ENCODE data around the gene RTCB.
A peak's percentile ranks its signal among the peaks of the same experiment; 100 is the strongest.

RTCB gene

DNA sequence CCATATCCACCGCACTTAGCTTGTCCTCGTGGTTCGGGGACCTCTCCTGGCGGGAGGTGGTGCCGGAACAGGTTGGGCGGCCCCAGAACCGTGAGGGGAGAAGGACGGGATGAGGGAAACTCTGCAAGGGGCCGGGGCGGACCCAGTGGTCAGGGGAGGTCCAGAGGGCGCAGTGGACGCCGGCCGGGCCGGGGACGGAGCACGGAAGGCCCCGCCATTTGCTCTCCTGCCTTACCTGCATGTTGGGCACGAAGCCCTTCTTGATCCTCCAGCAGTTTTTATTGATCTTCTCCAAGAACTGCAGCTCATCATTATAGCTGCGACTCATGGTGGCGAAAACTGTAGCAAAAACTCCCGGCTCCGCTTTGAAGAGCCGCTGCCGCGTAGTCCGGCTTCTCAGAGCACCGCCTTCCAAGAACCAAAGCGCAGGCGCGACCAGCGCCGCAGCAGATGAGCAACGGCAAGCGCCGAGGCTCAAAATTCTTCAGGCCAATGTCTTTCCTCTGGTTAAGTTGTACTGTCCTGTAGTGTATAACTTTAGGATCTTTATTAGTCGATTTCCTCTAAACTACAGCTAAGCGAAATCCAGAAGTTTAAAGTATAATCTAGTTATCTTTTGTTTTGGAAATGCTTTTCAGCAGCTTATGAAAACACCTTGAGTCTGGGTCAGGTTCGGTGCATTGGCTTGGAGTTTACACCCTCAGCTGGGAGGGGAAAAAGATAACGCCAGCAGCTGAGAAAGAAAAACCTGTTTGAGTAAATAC lies at the start of gene RTCB:
TSS of gene RTCB (minus strand) at position 419 of the 764 bp plus-strand sequence. CDS start at position 328, 91 bp downstream.
- peak; percentile 94 to 95 for DNase-seq

DNA sequence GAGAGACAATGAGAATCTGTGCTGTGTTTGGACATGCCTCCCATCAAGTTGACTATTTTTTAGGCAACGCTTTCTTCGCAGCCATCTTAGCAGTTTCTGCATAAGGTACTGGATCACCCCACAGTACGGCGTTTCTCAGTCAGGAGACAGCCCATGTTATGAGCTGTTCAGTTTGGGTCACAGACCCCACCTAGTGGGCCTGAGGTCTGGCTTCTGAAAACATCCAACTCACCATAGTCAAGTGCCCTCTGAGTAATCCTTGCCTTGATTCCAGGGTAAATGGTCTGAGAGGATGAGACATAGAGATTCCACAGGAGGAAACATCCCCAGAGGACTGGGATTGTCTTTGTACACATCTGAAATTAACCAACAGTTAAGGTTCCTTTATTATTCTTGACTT lies 45.0 kb upstream of the RTCB start:
- no peak for DNase-seq

DNA sequence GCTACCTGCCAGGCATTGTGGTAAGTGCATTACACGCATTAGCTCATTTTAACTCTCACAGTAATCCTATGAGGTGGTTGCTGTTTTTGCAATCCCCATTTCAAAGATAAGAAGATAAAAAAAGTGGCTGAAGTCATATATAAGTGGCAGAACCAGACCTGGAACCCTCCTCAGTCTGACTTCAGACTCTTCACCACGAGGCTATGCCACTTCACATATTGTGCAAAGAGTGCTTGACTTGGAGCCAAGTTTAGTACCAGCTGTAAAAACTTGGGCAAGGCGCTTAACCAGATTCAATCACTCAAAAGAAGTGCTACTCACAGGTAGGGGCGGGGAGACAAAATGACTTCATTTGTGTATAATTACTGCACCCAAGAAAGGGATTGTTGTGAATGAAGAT lies 36.9 kb upstream of the RTCB start:
- DNase-seq, result no peak

DNA sequence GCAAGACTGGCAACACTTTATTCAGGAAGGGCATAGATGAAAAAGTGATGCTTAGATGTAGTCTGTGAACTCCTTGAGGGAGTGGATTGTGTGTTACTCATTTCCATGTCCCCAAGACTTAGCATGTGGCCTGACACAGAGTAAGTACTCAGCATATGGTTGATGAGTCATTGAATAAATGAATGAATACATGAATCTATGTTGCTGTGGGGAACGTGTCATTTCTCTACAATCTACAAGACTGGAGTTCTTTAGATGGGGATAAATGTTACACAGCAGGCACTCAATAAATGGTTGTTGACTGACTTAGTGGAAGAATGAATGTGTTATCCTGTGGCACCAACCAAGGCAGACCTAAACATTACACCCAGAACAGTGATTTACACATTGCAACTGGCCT lies 34.3 kb upstream of the RTCB start:
- DNase-seq, result no peak

DNA sequence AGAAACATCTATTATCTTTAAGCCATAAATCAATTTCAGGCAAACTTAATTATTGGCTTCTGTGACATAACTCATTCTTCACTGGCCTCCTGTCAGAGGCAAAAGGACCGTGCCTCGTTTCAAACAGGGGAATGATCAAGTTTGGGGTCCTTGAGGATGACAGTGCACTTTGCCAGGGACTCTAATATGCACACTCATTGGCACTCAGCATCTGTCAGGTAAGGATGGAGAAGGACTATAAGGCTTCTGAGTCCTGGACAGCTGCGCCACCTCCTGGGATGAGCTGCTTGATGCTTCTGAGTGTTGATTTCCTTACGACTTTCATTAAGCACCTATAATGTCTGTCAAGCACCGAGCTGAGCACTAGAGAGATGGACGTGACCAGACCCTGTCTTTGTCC lies 32.0 kb upstream of the RTCB start:
- no peak for DNase-seq

DNA sequence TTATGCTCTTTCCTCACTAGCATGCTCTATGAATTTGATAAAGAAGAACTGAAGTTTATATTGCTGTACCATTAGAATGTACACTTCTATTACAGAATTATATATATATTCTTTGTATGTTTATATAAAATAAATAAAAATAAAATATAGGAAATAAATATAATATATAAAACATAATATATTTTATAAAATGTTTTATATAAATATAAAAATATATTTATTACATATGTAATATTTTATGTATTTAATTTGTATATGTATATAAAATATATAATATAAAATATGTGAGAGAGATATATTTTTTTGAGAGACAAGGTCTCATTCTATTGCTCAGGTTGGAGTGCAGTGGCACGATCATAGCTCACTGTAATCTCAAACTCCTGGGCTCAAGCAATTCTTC lies 18.3 kb upstream of the RTCB start:
- DNase-seq, result no peak

DNA sequence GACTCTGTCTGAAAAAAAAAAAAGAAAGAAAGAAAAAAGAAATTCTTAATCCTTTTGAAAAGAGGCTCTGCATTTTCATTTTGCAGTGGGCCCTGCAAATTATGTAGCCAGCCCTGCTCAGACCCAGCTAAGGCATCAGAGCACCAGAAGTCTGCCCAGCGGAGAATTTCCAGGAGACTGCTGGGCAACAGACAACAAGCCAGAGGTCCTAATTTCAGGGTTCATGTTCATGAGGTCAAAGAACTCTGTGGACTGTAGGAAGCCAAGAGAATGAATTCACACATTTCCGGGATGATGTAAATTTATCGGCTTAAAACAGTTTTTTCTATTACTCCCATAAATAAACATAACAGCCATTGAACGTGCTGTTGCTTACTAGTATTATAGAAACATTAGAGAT lies 14.8 kb upstream of the RTCB start:
- DNase-seq, result no peak

DNA sequence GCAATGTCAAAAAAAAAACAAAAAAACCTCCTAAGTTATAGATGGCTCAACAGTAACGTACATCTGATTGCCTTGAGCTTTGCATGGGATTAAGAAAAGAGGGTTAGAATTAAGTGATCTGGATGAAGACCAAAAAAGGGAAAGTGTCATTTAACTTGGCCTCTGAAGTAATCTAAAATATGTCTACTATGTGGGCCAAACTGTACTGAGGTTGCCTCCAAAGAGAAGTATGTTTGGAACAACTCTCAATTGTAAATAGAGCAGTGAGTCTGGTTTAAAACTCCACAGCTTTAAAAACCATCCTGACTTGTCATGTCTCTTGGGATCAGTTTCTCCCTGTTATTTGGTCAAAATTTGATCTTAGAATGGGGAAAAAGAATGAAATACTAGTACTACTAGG lies 11.6 kb upstream of the RTCB start:
- no peak for DNase-seq

DNA sequence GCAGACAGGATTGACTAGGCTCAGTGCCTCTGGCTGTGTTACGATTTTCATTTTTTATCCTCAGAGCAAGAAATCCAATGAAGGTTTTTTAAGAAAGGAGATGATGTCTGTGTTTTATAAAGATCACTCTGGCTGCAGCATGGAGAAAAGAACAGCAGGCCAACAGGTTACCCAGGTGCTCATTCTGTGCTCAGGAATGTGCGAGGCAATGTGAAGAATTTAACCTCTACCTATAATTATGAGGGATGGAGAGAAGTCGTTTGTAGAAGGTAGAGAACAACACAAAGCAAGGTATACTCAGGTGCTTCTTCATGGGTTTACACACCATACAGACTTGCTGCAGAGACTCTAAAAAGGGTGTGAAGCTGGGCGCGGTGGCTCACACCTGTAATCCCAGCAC lies 10.0 kb upstream of the RTCB start:
- DNase-seq, result no peak

DNA sequence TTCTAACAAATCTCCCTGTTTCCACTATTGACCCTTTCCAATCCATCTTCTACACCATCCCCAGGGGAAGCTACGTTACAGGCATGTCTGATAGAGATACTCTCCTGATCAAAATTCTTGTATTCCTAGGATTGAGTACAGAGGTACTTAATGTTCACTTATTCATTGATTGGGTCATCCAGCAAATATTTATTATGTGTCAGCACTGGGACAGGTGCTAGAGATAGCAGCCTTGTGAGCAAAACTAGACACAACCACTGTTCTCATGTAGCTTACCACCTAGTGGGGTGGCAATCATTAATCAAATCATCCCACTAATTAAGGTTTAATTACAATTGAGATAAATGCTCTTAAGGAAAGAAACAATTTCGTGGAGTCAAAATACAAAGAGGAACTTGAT lies 9.4 kb upstream of the RTCB start:
- no peak for DNase-seq

DNA sequence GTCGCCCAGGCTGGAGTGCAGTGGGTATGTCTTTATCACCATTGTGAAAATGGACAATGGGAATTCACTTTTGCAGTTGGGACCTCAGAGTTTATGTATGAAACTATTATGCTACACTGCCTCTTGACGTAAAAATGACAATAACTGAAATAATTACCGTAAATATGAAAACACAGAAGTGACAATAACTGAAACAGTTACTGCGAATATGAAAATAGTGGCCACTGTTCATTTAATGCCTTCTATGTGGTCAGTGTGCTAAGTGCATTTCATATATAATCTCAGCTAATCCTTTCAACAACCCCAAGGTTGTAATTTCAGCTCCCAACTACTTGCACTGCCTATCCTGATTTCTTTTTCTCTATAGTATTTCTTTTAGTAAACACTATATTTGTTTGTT lies 5.9 kb upstream of the RTCB start:
- DNase-seq, result no peak

DNA sequence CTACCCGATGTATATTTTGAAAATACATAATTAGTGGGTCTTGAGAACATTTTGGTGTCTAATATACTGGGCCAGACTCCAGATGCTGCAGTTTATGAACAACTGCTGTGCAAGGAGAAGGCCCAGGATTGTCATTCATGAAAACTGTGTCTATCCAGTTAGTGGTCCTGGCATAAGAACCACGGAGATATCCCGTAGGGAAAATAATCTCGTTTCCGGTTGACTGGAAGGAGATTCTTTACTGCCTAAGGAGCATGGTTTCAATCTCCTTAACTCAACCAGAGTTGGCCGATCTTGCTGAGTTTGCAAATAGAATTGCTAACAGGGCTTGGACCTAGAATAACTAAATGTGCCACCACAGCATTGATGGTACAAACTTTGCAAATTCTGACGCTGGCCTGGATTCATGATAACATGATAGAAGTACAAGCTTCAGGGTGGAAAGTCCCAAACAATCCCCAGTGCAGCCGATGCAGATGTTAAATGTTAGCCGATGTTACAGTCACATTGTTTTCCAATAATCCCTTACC lies 4.6 kb upstream of the RTCB start:
- DNase-seq, result no peak

DNA sequence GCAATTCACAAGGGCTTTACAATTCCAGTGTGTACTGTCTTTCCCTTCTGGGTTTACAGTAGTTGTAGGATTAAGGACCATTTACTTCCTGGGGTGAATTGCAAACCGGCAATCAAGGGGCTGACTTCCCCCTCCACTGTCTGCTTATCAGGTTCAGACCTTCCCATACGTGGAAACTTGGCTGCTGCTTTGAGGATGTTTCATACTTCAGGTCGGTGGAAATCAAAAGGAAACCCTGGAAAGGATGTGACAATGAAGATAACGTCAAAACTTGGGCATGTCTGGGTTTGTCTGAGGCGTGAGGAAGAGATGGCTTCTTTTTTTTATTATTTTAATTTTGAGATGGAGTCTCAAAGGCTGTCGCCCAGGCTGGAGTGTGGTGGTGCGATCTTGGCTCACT lies 2.1 kb upstream of the RTCB start:
- no peak for DNase-seq

DNA sequence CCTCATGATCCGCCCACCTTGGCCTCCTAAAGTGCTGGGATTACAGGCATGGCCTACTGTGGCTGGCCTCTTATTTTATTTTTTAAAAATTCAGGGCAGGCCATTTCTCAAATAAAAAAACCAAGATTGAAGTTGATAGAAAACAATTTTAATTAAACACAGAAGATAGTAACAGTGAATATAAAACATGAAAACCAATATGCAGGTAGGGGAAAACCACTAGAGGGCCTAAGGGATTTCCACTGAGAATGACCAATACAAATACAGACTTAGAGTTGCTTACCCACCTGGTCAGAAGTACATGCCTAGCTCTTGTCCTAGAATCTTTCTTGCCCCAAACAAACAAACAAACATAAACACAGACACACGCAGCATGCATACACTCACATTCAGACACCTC lies 1.7 kb upstream of the RTCB start:
- DNase-seq, result no peak

DNA sequence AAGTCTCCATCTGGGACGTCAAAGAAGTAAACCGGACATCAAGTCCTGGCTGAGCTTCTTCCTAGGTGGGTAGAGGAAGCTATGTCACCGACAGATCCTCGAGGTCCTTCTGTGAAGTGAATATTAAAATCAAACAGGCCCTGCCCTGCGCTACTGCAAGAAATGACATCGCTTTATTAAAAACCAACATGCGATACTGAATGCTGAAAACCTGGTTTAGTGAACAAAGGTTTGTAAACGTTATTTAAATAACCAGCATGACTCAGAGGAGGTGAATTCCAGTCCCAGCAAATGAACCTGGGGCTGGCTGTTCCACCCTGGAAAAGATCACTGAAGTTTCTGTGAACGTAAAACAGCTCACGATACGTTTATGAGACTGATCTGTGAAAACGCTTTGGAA lies 645 bp downstream of the RTCB start:
- peak; percentile 16 to 21 for DNase-seq

DNA sequence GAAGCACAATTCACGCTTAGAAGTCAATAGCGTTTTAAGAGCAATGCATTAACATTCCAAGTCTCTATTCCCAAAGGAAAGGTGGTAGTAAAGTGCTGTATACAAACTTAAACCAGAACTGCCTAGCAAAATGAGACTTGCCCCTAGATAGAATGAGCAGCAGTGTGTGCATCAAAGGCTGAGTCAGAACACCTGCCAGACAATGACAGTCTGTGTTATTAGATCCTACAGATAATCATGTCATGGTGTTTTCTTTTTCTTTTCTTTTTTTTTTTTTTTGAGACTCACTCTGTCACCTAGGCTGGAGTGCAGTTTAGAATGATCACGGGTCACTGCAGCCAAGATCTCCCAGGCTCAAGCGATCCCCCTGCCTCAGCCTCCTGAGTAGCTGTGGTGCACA lies 1.6 kb downstream of the RTCB start:
- DNase-seq, result no peak

DNA sequence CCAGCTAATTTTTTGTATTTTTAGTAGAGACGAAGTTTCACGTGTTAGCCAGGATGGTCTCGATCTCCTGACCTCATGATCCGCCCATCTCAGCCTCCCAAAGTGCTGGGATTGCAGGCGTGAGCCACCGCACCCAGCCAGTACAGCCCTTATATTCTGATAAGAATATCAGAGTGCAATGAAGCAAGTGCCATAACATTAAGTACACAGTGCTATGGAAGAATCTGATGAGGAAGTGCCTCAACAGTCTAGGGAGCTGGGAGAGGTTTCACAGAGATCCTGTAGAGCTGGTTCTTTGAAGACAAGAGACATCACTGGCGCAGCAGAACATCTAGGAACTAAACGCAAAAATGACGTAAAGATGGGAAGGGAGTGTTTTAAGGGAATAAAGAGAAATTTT lies 2.1 kb downstream of the RTCB start:
- no peak for DNase-seq

DNA sequence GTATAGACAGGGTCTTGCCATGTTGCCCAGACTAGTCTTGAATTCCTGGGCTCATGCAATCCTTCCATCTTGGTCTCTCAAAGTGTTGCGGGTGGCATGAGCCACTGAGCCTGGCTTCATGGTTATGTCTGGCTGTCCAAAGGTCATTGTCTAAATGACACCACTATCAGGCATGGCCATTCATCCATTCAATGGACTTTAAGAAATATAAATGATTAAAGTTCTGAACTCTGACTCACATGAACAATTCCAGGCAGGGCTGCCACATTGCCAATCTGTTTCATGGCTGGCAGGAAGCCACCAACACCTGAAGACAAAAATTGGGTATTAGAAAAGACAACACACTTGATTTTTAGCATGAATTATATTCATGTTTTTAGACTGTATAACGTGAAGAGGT lies 4.1 kb downstream of the RTCB start:
- DNase-seq, result no peak

DNA sequence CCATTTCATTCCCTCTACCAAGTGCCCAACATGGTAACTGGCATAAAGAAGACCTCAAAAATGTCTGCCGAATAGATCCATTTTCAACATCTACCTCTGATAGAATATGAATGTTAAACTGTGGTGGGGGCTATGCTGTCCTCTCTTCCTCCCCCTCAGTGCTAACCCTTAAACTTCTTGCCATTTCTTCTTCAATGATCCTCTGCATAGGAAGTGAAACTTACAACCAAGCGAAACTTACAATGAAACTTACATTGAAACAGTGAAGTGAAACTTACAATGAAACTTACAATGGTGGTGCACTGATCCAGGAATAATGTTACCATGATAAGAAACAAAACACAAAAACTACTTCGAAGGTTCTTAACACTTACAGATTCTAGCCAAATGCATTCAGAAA lies 4.7 kb downstream of the RTCB start:
- DNase-seq, result no peak

DNA sequence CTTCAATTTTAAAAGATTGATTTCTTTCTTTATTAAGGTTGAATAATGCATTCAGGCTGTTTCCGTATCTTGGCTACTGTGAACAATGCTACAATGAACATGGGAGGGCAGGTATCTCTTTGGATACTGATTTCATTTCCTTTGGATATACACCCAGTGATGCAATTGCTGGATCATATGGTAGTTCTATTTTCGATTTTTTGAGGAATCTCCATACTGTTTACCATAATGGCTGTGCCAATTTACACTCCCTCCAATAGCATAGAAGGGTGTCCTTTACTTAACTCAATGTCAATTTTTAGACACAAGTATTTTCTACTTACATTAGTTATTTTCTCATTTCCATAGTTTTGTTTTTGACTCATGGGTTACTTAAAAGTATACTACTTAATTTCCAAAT lies 8.0 kb downstream of the RTCB start:
- DNase-seq, result no peak

DNA sequence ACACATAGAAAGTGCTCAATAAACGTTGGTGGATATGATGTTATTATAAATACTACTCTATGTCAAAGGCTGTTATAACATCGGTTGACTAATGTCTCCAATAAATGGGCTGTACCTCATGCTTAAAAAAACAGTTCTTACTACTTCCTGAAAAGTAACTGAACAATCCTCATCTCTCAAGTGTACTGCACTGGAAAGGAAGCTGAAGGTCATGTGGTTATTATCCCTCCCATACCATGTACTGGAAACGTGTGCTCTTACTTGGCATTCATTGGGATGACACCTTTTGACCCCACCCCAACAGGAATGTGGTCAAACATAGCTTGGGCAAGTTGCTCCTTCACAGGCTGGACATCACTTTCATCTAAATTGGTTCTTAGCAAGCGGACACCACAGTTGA lies 10.6 kb downstream of the RTCB start:
- no peak for DNase-seq

DNA sequence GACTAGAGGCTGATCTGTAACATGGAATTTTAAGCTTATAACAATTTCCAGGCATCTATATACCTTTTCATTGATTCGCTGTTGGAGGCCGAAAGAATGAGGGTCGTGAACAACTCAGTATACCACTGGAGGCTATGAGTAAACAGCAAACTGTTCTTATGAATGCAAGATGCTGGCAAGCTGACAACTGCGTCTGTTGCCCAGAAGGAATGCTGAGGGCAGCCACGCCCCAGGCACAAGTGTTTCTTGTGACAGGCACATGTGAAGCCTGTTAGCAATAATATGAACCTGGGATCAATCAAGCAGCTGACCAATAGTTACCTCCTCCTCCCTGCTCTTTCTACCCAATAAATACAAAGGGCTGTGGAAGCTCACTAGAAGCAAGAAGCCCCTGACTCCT lies 15.3 kb downstream of the RTCB start:
- DNase-seq, result no peak

DNA sequence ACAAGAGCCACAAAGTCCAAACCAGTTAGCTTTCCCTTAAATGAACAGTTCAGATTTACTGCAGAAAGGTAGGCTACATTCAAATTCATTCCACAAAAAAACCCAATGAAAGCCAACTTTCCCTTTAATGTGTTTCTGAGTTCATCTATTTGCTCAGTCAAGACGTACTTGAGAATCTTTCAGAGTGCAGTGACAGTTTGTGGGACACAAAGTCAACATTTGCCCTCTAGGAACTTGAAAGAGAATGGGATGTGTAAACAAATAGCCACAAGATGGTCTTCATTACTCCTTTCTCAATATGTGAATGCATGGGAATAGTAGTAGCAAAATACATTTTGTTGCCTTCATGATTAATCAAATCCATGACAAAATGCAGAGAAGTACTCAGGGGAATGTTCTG lies 15.8 kb downstream of the RTCB start:
- no peak for DNase-seq

DNA sequence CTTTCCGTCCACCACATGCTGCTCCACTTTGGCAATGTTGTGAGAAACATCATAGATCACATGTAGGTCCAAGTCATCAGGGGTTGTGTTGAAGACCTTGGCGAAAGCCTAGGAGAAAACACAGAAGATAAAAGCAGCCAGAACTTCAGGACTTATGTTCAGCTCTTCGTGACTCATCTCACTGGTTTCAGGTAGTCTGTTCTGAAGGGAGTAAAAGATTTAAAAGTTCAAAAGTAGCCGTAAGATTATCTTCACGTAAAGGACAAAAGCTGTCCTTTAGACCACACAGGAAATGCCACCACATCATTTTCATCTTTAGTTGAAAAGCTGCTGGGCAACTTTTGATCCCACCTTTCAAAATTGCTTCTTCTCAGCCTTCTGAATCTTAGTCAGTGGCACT lies 16.9 kb downstream of the RTCB start:
- no peak for DNase-seq

DNA sequence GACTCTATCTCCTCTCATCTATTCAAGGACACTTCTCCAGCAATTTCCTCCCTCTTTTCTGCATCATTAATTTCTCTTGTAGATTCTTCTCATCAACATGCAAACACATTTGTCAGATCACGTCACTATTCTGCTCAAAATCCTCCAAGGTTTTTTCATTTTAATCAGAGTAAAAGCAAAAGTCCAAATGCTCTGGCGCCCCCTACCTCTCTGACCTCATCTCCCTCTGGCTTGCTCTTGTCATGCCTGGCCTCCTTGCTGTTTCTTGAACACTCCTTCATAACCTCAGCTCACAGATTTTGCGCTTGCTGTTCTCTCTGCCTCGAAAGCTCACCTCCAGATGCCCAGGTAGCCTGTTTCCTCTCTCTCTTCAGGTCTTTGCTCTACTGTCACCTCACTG lies 22.4 kb downstream of the RTCB start:
- DNase-seq, result peak in 1 of 2 experiments; percentile 16
